Activated CD4-positive, alpha-beta T cell treated with anti-CD3 and anti-CD28 coated beads for 24 hours (primary cell): ENCODE measurements around the gene GRIA4.

ENCODE experiments used
- DNase-seq, 2 donors: peaks; one replicate each; pipeline ENCODE4 v3.0.0-alpha.2; 2020; ENCODE audit warnings: low read depth in 2 of 2

Gene GRIA4

DNA sequence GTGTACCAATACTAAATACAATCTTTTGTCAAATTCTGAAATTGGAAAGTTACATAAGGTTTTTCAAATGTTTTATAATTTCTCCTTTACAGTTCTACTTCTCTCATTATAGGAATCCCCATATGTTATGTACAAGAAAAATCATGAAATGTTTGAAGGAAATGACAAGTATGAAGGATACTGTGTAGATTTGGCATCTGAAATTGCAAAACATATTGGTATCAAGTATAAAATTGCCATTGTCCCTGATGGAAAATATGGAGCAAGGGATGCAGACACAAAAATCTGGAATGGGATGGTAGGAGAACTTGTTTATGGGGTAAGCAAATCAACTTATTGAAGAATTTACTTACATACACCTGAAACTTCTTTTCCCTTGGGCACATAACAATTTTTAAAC is 308.7 kb downstream of the GRIA4 start:
- no peak for DNase-seq

GRCh38 chr11:105923252-105923651 is 313.4 kb downstream of the GRIA4 start:
- no peak for DNase-seq

GRCh38 chr11:105923807-105924206 is 313.9 kb downstream of the GRIA4 start:
- DNase-seq = no peak

GRCh38 chr11:105929084-105929955 is 319.4 kb downstream of the GRIA4 start:
- no peak for DNase-seq

DNA sequence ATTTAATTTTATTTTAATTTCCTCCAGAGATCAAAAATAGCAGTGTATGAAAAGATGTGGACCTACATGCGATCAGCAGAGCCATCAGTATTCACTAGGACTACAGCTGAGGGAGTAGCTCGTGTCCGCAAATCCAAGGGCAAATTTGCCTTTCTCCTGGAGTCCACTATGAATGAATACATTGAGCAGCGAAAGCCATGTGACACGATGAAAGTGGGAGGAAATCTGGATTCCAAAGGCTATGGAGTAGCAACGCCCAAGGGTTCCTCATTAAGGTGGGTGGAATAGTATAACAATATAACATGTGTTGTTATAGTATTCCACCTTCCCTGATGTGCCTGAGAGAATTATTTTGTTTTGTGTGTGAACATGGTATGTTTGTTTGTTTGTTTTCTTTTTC is 323.8 kb downstream of the GRIA4 start:
- DNase-seq = no peak

GRCh38 chr11:105935791-105936190 is 325.9 kb downstream of the GRIA4 start:
- no peak for DNase-seq

DNA sequence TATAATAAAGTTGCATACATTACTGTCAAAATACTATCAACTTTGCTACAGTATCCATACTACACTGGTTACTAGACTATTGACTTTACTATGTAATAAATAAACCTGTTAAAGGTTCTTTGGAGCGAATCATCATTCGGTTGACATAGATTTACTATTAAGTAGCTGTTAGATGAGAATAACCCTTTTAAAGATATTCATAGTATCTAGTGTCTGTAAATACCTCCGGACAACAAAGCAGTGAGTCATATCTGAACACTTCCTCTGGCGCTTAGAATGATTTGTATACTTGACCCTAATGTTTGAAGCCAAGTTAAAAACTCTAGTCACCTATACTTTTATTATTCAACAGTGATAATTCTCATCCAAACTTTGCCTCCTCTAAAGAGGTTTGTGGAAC is 327.5 kb downstream of the GRIA4 start:
- DNase-seq = no peak

- DNase-seq = no peak
Measured at GRCh38 chr11:105937738-105938137, 327.9 kb downstream of the GRIA4 start.

DNA sequence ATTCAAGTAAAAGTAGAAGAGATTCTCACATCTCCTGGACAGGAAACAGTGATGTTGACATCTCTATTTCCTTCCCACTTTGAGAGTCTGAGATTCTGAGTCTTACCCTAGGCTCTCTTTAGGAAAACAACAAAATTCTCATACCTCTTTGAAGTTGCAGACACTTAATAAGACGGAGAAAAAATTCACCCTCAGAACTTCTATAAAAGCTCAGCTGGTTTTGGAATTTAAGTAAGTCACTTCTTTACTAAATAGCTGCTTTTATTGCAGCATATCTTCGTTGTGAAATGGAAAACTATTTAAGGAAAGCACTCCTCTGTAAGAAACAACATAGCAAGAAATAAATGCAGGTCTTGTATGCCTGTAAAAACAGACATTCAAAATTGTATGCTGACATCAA is 333.0 kb downstream of the GRIA4 start:
- no peak for DNase-seq

GRCh38 chr11:105948918-105949590 is 339.2 kb downstream of the GRIA4 start:
- DNase-seq = no peak

DNA sequence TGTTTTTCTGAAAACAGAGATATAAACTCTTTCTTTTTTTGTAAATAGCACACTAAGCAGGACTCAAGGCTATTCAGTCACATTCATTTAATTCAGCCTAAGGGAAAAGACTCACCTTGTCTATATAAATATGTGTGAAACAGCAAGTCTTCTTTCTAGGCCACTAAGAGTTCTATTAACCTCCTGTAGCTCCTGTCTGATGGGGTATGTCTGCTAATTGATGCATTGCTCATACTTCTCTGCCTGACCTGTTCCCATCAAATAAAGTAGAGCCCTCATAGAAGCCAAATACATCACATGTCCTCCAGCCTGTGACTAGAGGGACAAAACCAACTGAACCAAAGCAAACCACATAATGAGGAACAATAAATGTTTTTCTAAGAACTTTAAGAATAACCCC is 344.0 kb downstream of the GRIA4 start:
- no peak for DNase-seq

GRCh38 chr11:105960252-105961245 is 350.7 kb downstream of the GRIA4 start:
- no peak for DNase-seq

DNA sequence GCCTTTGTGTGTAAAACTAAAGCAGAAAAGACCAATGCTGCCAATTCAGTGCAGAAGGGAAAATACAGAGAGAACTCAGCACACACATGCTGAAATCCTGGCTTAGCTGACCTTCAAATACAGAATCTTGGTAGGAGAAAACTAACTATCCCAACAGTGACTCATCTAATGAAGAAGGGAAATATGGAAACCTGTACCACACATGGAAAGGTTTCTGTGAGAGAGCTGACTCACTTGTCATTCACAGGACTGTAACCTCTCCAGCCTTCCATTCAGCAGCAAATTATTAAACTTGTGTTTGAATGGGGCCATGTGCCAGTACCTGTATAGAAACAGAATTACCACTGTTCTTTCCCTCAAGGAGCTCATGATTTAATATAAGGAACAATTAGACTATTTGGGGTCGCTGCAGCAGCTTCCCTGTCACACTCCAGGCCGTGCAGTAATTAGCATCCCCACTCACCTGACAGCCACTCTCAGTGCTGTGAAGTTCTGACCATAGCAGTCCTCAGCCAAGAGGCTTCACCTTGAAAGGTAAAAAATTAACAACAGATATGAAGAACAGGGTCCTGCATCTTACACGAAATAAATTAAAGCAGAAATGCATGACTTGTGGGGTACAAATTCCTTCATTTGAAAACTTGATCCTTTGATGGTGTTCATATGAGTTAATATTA is 358.3 kb downstream of the GRIA4 start:
- DNase-seq = no peak

GRCh38 chr11:105969756-105970155 is 359.9 kb downstream of the GRIA4 start:
- no peak for DNase-seq

DNA sequence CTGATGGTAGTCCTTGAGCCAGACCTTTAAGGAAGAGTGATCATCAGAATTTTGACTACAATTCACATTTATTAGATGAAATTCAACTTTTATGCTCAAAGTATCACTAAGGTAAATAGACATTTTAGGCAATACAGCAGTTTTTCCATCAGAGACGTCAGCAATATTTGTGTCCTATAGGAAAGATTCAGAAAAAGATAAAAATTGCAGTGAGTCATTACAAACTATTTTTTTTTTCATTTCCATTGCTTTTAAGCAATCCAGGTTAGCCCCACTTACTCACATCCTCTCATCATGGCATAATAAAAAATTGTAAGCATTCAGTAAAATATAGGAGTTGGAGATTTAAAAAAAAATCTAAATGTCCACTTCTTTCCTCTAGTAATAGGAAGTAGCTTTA is 365.3 kb downstream of the GRIA4 start:
- no peak for DNase-seq

- no peak for DNase-seq
Measured at GRCh38 chr11:105979997-105980703, 370.3 kb downstream of the GRIA4 start.

GRCh38 chr11:105986554-105986953 is 376.7 kb downstream of the GRIA4 start:
- no peak for DNase-seq

GRCh38 chr11:105988197-105988596 is 378.3 kb downstream of the GRIA4 start:
- DNase-seq = no peak

DNA sequence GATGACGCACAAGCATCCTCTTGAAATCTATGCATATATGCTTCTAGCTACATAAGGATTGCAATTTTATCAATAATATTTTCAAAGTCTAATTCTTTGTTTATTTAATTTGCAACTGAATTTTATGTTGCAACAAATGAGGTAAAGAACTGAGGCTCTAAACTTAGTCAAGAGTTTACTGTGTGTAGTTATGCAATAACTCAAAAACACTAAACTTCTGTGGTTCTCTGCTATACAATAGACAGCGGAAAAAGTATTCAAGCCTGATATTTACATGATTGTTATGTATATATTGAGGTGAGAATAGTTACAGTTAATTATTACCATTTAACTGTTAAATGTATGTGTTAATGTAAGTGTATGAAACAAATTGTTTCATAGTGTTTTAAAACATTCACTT is 379.3 kb downstream of the GRIA4 start:
- DNase-seq = no peak

GRCh38 chr11:105991888-105992287 is 382.0 kb downstream of the GRIA4 start:
- DNase-seq = no peak
